ENCODE results near the gene WNT7A. TPM values are rescaled to one million over a fixed set of nuclear protein-coding genes. Genes with fewer than 3 reads are reported as not detected.

The WNT7A gene
- total RNA-seq, 1 experiment from 2014 or later, result not detected

- H2AK5ac ChIP-seq (ENCODE audit: insufficient read length, low read length), result no peak overlapping the region
- no peak for TF ChIP-seq CTCF (conservative IDR thresholded peaks at IDR 0.05)
- peaks cover 24% of the 10 kb centered on the region for H3K27me3 ChIP-seq (ENCODE audit: insufficient read depth, low read length)
These were observed 3.8 kb upstream of the WNT7A start for GRCh38 chr3:13883681-13884080.

More at GRCh38 chr3:13883681-13884080, 3.8 kb upstream of the WNT7A start:
- Mint-ChIP-seq H3K36me3 (ENCODE audit: insufficient read depth in 1 of 3, low read depth in 3 of 3) (no peaks in the 10 kb centered on the region), H3K9me3 (no peaks in the 10 kb centered on the region; a peak in 2 of 5 replicates), H3K4me1 (peaks cover 0 to 3% of the 10 kb centered on the region in 2 experiments; a peak in 1 of 4 replicates), H3K27ac (no peak overlapping the region), H3K4me3 (no peak overlapping the region), H3K27me3 (ENCODE audit: low read depth) (peaks cover 87% of the 10 kb centered on the region)
- Histone ChIP-seq H3K14ac (ENCODE audit: insufficient read depth, low read length) (peak overlapping the region; percentile 28; the same call in 1 of the 2 replicates), H2BK15ac (ENCODE audit: low read depth, low read length) (no peak overlapping the region), H3T11ph (ENCODE audit: low read length) (no peak overlapping the region), H3K4me2 (ENCODE audit: insufficient read depth, insufficient read length, low read length) (no peak overlapping the region), H4K91ac (ENCODE audit: insufficient read length, low read depth, low read length) (no peak overlapping the region), H3K27ac (ENCODE audit: insufficient read length, low read depth, low read length) (no peak overlapping the region), H2BK120ac (ENCODE audit: low read depth, low read length, poor library complexity, severe bottlenecking) (no peak overlapping the region), H2BK20ac (ENCODE audit: low read depth, low read length, poor library complexity, severe bottlenecking) (no peak overlapping the region), H4K8ac (replicated peaks; ENCODE audit: insufficient read length, low read depth, low read length) (no peak overlapping the region), H3K79me1 (ENCODE audit: insufficient read depth, low read depth, low read length, poor library complexity, severe bottlenecking) (no peaks in the 10 kb centered on the region), H2BK5ac (ENCODE audit: insufficient read length, low read length) (no peak overlapping the region), H4K5ac (ENCODE audit: insufficient read length, low read depth, low read length) (no peak overlapping the region), H3K4me1 (ENCODE audit: insufficient read depth, low read length) (no peaks in the 10 kb centered on the region), H3K23ac (ENCODE audit: insufficient read length, low read depth, low read length) (no peak overlapping the region), H3K18ac (ENCODE audit: insufficient read length, low read depth, low read length) (no peak overlapping the region), H4K20me1 (ENCODE audit: control insufficient read depth, insufficient read depth, insufficient read length) (no peaks in the 10 kb centered on the region), H2BK12ac (ENCODE audit: insufficient read length, low read depth, low read length) (no peak overlapping the region), H2AFZ (ENCODE audit: low read length) (no peak overlapping the region), H3K9me3 (ENCODE audit: control insufficient read depth, low read depth, low read length) (no peaks in the 10 kb centered on the region), H3K23me2 (ENCODE audit: insufficient read length, low read depth, low read length, poor library complexity, severe bottlenecking) (peaks cover 21% of the 10 kb centered on the region), H3K56ac (ENCODE audit: insufficient read length, low read depth, low read length) (no peak overlapping the region), H3K9ac (ENCODE audit: extremely low read depth, insufficient read length, low read length) (no peak overlapping the region), H3K4ac (ENCODE audit: low read depth, low read length) (no peak overlapping the region), H3K79me2 (ENCODE audit: insufficient read depth, low read length) (no peaks in the 10 kb centered on the region)
- no peak for DNase-seq
- no CpG with 5 or more reads among the region's 2 CpGs for WGBS (ENCODE audit: extremely low coverage, insufficient read length, low lambda C conversion rate)

All from H9 (cell line).